Heart left ventricle (tissue), 16 donors: Measurements from ENCODE around the gene WDR90. TPM values are rescaled to one million over a fixed set of nuclear protein-coding genes. Genes with fewer than 3 reads are reported as not detected.
A peak's percentile ranks its signal among the peaks of the same experiment; 100 is the strongest.

Source experiments
- ATAC-seq, 4 donors: fragments of 200-7000 bp; cut with Tn5 transposase; one replicate each; pipeline ENCODE4 v1.9.1; 2020 to 2022; ENCODE audit warnings: moderate library complexity in 4 of 4, mild to moderate bottlenecking in 3 of 4, moderate number of reproducible peaks in 1 of 4
- DNase-seq, 5 donors: peaks; one replicate each; pipeline ENCODE4 v3.0.0-alpha.2; 2020
- H3K27ac ChIP-seq, 12 donors: fragments of 200-600 bp; sonication (generic) in 4 of 12; one replicate each; pipeline versions ENCODE4 v1.5.0 to v1.8.0; 2016 to 2022; ENCODE audit warnings: mild to moderate bottlenecking in 2 of 12
- H3K27me3 ChIP-seq, 9 donors: fragments of 200-600 bp; sonication (generic) in 2 of 9; one replicate each; pipeline versions ENCODE4 v1.5.1 to v1.8.0; 2016 to 2022; ENCODE audit warnings: mild to moderate bottlenecking in 3 of 9
- H3K36me3 ChIP-seq, 9 donors: fragments of 200-600 bp; sonication (generic) in 2 of 9; one replicate each; pipeline versions ENCODE4 v1.5.0 to v1.8.0; 2018 to 2022; ENCODE audit warnings: mild to moderate bottlenecking in 2 of 9
- H3K4me1 ChIP-seq, 12 donors: fragments of 200-600 bp; sonication (generic) in 4 of 12; one replicate each; pipeline versions ENCODE4 v1.5.0 to v1.8.0; 2016 to 2022; ENCODE audit warnings: mild to moderate bottlenecking in 3 of 12
- H3K4me3 ChIP-seq, 12 donors: fragments of 200-600 bp; sonication (generic) in 4 of 12; one replicate each; pipeline versions ENCODE4 v1.5.0 to v1.8.0; 2017 to 2022; ENCODE audit warnings: mild to moderate bottlenecking in 9 of 12, moderate library complexity in 4 of 12
- H3K9me3 ChIP-seq, 12 donors: fragments of 200-600 bp; sonication (generic) in 4 of 12; one replicate each; pipeline versions ENCODE4 v1.5.0 to v1.8.0; 2016 to 2022; ENCODE audit warnings: mild to moderate bottlenecking in 1 of 12
- CTCF ChIP-seq, 12 donors: fragments of 200-600 bp; sonication (generic) in 4 of 12; IDR thresholded peaks; one replicate each; pipeline versions ENCODE4 v1.5.0 to v1.8.0; 2018 to 2022; ENCODE audit warnings: antibody characterized with exemption in 12 of 12, mild to moderate bottlenecking in 5 of 12
- POLR2A ChIP-seq, 2 donors: fragments of 450-650 bp; IDR thresholded peaks; one replicate each; pipeline ENCODE4 v1.6.1; 2017; ENCODE audit warnings: antibody characterized with exemption in 2 of 2, mild to moderate bottlenecking in 2 of 2, moderate library complexity in 2 of 2
- WGBS, 4 donors: extraction: QIAGEN DNeasy Blood & Tissue Kit in 2 of 4; methylation state at CpG; one replicate each; pipeline versions ENCODE4 v1.1.5 to v1.1.7; 2013 to 2018; 5-methylcytosine and 5-hydroxymethylcytosine counted together
- intact Hi-C, 10 donors: fragments of 100-400 bp; cut with DNase I; formaldehyde crosslinking; loops; one replicate each; pipeline versions ENCODE4 v1.11.1 to v1.14.2; 2022
- polyA plus RNA-seq, 2 donors: library from polyadenylated mRNA; stranded (reverse); fragments of 200-250 nt; gene quantifications; one replicate each; pipeline ENCODE4 v1.2.3, GENCODE V29; 2013
- total RNA-seq, 9 donors: library from RNA; depleted of rRNA in 2 of 9; stranded (reverse); fragments of >200 nt in 2 of 9; fragmentation: NEBNext Ultra II Directional in 3 of 9; extraction: Animal tissue kit (Norgen Biotek cat#: 25700) in 3 of 9; gene quantifications; one replicate each; pipeline versions ENCODE4 v1.1.0 to v1.2.4, GENCODE V29; 2016 to 2023
- donor health status: ischemic (EF 13 %, LVEDD 7.1; RV severe dilation, severe dysfunction).
- donor health status: healthy with polysubstance abuse.
- donor health status: DM: no; HTN: yes; CAD: no.
- donor health status: DM: no; HTN: no; CAD: no.
- donor health status: ischemic (EF 25% LVEDD 6.9; RV normal size, moderate dysfunction).
- donor health status: ischemic (EF 25% LVEDD 5.7; RV mildly dilated, moderate dysfunction).
- donor health status: healthy.
- donor health status: DM: yes; HTN: yes; CAD: no.
- donor health status: ischemic (EF 35%, LVEDD 5.7; RV mildly dilated, moderate dysfunction).
- donor health status: nonischemic (EF 11% LVEDD 7.7; RV severe dilation, severe dysfunction).
- donor health status: DM: yes; HTN: yes; CAD: no.
- donor health status: PGD.
- donor health status: ischemic (EF 29% LVEDD 5.4; RV normal size, mild dysfunction).
- donor health status: nonischemic (EF 23%, LVEDD 6.1; RV moderate dilation, normal function).

The WDR90 gene
- total and polyA plus RNA-seq, 11 donors = 3.7 to 17.4 (median 8.6) TPM

- 5 to 6% (median 6%) methylated on average over 51 to 76 of the region's 76 CpGs for WGBS, 4 donors
- Histone ChIP-seq H3K4me1 (peaks cover 0 to 23% (median 2%) of the 10 kb centered on the region in 12 donors), H3K27me3 (peaks cover 38 to 98% (median 75%) of the 10 kb centered on the region in 9 donors), H3K4me3 (peak overlapping the region in 1 of 12 donors; percentile 23), H3K36me3 (no peaks in the 10 kb centered on the region), H3K9me3 (no peaks in the 10 kb centered on the region), H3K27ac (no peak overlapping the region)
- intact Hi-C loops = no loop called here
- no peak for DNase-seq
- peak in 3 of 4 donors; percentile 55 to 78 (median 59) for ATAC-seq
- TF ChIP-seq POLR2A (IDR thresholded peaks at IDR 0.05) (no peak), CTCF (IDR thresholded peaks at IDR 0.05) (no peak)
Measured at GRCh38 chr16:700684-701584, 51.8 kb downstream of the WDR90 start.

- no peaks in the 10 kb centered on the region for H3K36me3 ChIP-seq
- WGBS, 4 donors = 82 to 85% (median 83%) methylated on average over 19 of the region's 19 CpGs
- H3K27me3 ChIP-seq = peaks cover 37 to 97% (median 79%) of the 10 kb centered on the region in 9 donors
- H3K4me3 ChIP-seq = no peak overlapping the region
- intact Hi-C loops = no loop called here
- no peak overlapping the region for H3K27ac ChIP-seq
- TF ChIP-seq POLR2A (IDR thresholded peaks at IDR 0.05) = no peak
- no peak for TF ChIP-seq CTCF (IDR thresholded peaks at IDR 0.05)
- H3K4me1 ChIP-seq = peaks cover 0 to 33% (median 4%) of the 10 kb centered on the region in 12 donors
- ATAC-seq (no peak), DNase-seq (no peak)
- no peaks in the 10 kb centered on the region for H3K9me3 ChIP-seq
Measured at GRCh38 chr16:702341-702740, 53.2 kb downstream of the WDR90 start.

DNA sequence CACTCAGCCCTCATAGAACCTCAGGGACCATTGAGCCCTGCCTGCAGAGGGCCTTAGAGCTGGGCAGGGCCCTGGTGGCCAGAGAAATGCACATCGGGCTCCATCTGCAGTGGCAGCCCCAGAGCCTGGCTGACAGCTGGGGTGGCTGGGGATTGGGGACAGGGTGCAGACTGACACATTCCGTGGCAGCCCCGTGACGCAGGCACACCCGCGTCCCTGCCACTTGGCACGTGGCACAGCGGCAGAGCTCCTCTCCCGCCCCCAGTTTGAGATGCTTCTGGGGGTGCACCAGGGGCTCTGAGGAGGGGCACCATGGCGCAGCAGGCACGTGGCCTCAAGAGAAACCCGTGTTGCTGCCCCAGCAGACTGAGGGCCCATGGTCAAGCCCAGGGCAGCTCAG lies 54.2 kb downstream of the WDR90 start:
- ATAC-seq (no peak), DNase-seq (no peak)
- Histone ChIP-seq H3K36me3 (no peaks in the 10 kb centered on the region), H3K9me3 (no peaks in the 10 kb centered on the region), H3K4me3 (no peak overlapping the region), H3K4me1 (peaks cover 0 to 33% (median 4%) of the 10 kb centered on the region in 12 donors), H3K27ac (no peak overlapping the region), H3K27me3 (peaks cover 37 to 94% (median 84%) of the 10 kb centered on the region in 9 donors)
- intact Hi-C loops = no loop called here
- no peak for TF ChIP-seq CTCF (IDR thresholded peaks at IDR 0.05)
- TF ChIP-seq POLR2A (IDR thresholded peaks at IDR 0.05) = no peak
- 82 to 90% (median 87%) methylated on average over 10 to 12 of the region's 12 CpGs for WGBS, 4 donors

- 44 to 69% (median 61%) methylated on average over 5 to 7 of the region's 7 CpGs for WGBS, 4 donors
- DNase-seq (no peak), ATAC-seq (no peak)
- Histone ChIP-seq H3K27ac (no peak overlapping the region), H3K4me1 (peaks cover 0 to 33% (median 4%) of the 10 kb centered on the region in 12 donors), H3K9me3 (no peaks in the 10 kb centered on the region), H3K4me3 (no peak overlapping the region), H3K36me3 (no peaks in the 10 kb centered on the region), H3K27me3 (peaks cover 37 to 94% (median 89%) of the 10 kb centered on the region in 9 donors)
- TF ChIP-seq POLR2A (IDR thresholded peaks at IDR 0.05) (no peak), CTCF (IDR thresholded peaks at IDR 0.05) (no peak)
- intact Hi-C loops = no loop called here
Measured at GRCh38 chr16:704047-704446, 54.9 kb downstream of the WDR90 start.
